H9 (cell line): ENCODE measurements around the gene C1QTNF1. TPM values are rescaled to one million over a fixed set of nuclear protein-coding genes. Genes with fewer than 3 reads are reported as not detected.

Experiments used
- DNase-seq: peaks from one replicate; pipeline ENCODE4 v3.0.0-alpha.2; 2017
- H2AFZ ChIP-seq: one replicate; pipeline ENCODE4 v1.6.1; 2013; ENCODE audit warnings: mild to moderate bottlenecking, low read length, control low read depth, moderate library complexity
- H2AK5ac ChIP-seq: 2 replicates; pipeline ENCODE4 v1.6.1; 2013; ENCODE audit warnings: low read length, control low read depth, mixed read lengths; ENCODE audit not compliant: insufficient read length
- H2BK120ac ChIP-seq: one replicate; pipeline ENCODE4 v1.6.1; 2013; ENCODE audit warnings: low read depth, mild to moderate bottlenecking, low read length, control low read depth, inconsistent platforms; ENCODE audit not compliant: poor library complexity, severe bottlenecking
- H2BK12ac ChIP-seq: 2 replicates; pipeline ENCODE4 v1.6.1; 2013; ENCODE audit warnings: low read length, control low read depth, mixed read lengths, low read depth; ENCODE audit not compliant: insufficient read length
- H2BK15ac ChIP-seq: 2 replicates; pipeline ENCODE4 v1.6.1; 2013; ENCODE audit warnings: low read depth, low read length, control low read depth
- H2BK20ac ChIP-seq: one replicate; pipeline ENCODE4 v1.6.1; 2013; ENCODE audit warnings: low read depth, mild to moderate bottlenecking, low read length, control low read depth, inconsistent platforms; ENCODE audit not compliant: poor library complexity, severe bottlenecking
- H2BK5ac ChIP-seq: 2 replicates; pipeline ENCODE4 v1.6.1; 2013; ENCODE audit warnings: low read length, control low read depth, mixed read lengths; ENCODE audit not compliant: insufficient read length
- H3K14ac ChIP-seq: 2 replicates; pipeline ENCODE4 v1.6.1; 2013; ENCODE audit warnings: low read length, control low read depth; ENCODE audit not compliant: insufficient read depth
- H3K18ac ChIP-seq: 2 replicates; pipeline ENCODE4 v1.6.1; 2013; ENCODE audit warnings: low read depth, mild to moderate bottlenecking, mixed read lengths, low read length, control low read depth; ENCODE audit not compliant: insufficient read length
- H3K23ac ChIP-seq: 2 replicates; pipeline ENCODE4 v1.6.1; 2013; ENCODE audit warnings: low read length, control low read depth, mixed read lengths, low read depth; ENCODE audit not compliant: insufficient read length
- H3K23me2 ChIP-seq: 2 replicates; pipeline ENCODE4 v1.6.1; 2013; ENCODE audit warnings: low read depth, mild to moderate bottlenecking, mixed read lengths, low read length, control low read depth; ENCODE audit not compliant: insufficient read length, poor library complexity, severe bottlenecking
- H3K27ac ChIP-seq: 2 replicates; pipeline ENCODE4 v1.5.1; 2013; ENCODE audit warnings: low read length, control low read depth, mixed read lengths, low read depth; ENCODE audit not compliant: insufficient read length
- H3K27me3 ChIP-seq: 2 replicates; pipeline ENCODE4 v1.6.1; 2013; ENCODE audit warnings: low read length, control low read depth, inconsistent platforms; ENCODE audit not compliant: insufficient read depth
- H3K4ac ChIP-seq: 2 replicates; pipeline ENCODE4 v1.6.1; 2013; ENCODE audit warnings: low read depth, mild to moderate bottlenecking, control low read depth, inconsistent platforms, low read length, moderate library complexity
- H3K4me1 ChIP-seq: 2 replicates; pipeline ENCODE4 v1.6.1; 2013; ENCODE audit warnings: low read length, control low read depth, inconsistent platforms; ENCODE audit not compliant: insufficient read depth
- H3K4me2 ChIP-seq: 2 replicates; pipeline ENCODE4 v1.6.1; 2013; ENCODE audit warnings: low read length, control low read depth, mixed read lengths; ENCODE audit not compliant: insufficient read length, insufficient read depth
- H3K56ac ChIP-seq: 2 replicates; pipeline ENCODE4 v1.6.1; 2013; ENCODE audit warnings: low read depth, mild to moderate bottlenecking, mixed read lengths, low read length, control low read depth; ENCODE audit not compliant: insufficient read length
- H3K79me1 ChIP-seq: 2 replicates; pipeline ENCODE4 v1.6.1; 2013; ENCODE audit warnings: low read depth, mild to moderate bottlenecking, moderate library complexity, low read length, control low read depth, inconsistent platforms; ENCODE audit not compliant: insufficient read depth, poor library complexity, severe bottlenecking
- H3K79me2 ChIP-seq: 2 replicates; pipeline ENCODE4 v1.6.1; 2013; ENCODE audit warnings: low read length, control low read depth, inconsistent platforms; ENCODE audit not compliant: insufficient read depth
- H3K9ac ChIP-seq: 2 replicates; pipeline ENCODE4 v1.6.1; 2013; ENCODE audit warnings: low read length, control low read depth, mixed read lengths; ENCODE audit not compliant: insufficient read length; ENCODE audit errors: extremely low read depth
- H3K9me3 ChIP-seq: one replicate; pipeline ENCODE4 v1.6.1; 2013; ENCODE audit warnings: low read depth, low read length, inconsistent platforms; ENCODE audit not compliant: control insufficient read depth
- H3T11ph ChIP-seq: one replicate; pipeline ENCODE4 v1.6.1; 2013; ENCODE audit warnings: mild to moderate bottlenecking, low read length, control low read depth, inconsistent platforms
- H4K20me1 ChIP-seq: one replicate; pipeline ENCODE4 v1.6.1; 2013; ENCODE audit not compliant: control insufficient read depth, insufficient read length, insufficient read depth
- H4K5ac ChIP-seq: 2 replicates; pipeline ENCODE4 v1.6.1; 2013; ENCODE audit warnings: low read depth, mild to moderate bottlenecking, mixed read lengths, low read length, control low read depth; ENCODE audit not compliant: insufficient read length
- H4K8ac ChIP-seq: replicated peaks from 2 replicates; pipeline ENCODE4 v1.6.1; 2013; ENCODE audit warnings: low read length, control low read depth, mixed read lengths, low read depth; ENCODE audit not compliant: insufficient read length
- H4K91ac ChIP-seq: 2 replicates; pipeline ENCODE4 v1.6.1; 2013; ENCODE audit warnings: low read depth, mild to moderate bottlenecking, moderate library complexity, mixed read lengths, low read length, control low read depth; ENCODE audit not compliant: insufficient read length
- H3K27ac Mint-ChIP-seq, 3 experiments: 2 replicates in 2 of 3; 3 replicates in 1 of 3; pipeline ENCODE4 v1.8.0; 2020 to 2021; ENCODE audit warnings: mixed read lengths in 3 of 3, mild to moderate bottlenecking in 1 of 3, moderate library complexity in 1 of 3
- H3K27me3 Mint-ChIP-seq: 2 replicates; pipeline ENCODE4 v1.8.0; 2021; ENCODE audit warnings: low read depth, mild to moderate bottlenecking, moderate library complexity, mixed read lengths
- H3K36me3 Mint-ChIP-seq, 3 experiments: 2 replicates in 2 of 3; 3 replicates in 1 of 3; pipeline ENCODE4 v1.8.0; 2020 to 2021; ENCODE audit warnings: low read depth in 3 of 3, mixed read lengths in 3 of 3; ENCODE audit not compliant: insufficient read depth in 1 of 3
- H3K4me1 Mint-ChIP-seq, 2 experiments: 2 replicates each; pipeline ENCODE4 v1.8.0; 2020; ENCODE audit warnings: mixed read lengths in 2 of 2
- H3K4me3 Mint-ChIP-seq, 2 experiments: 2 replicates in 1 of 2; 3 replicates in 1 of 2; pipeline ENCODE4 v1.8.0; 2020 to 2021; ENCODE audit warnings: mild to moderate bottlenecking in 2 of 2, mixed read lengths in 2 of 2, moderate library complexity in 1 of 2
- H3K9me3 Mint-ChIP-seq, 2 experiments: 2 replicates in 1 of 2; 3 replicates in 1 of 2; pipeline ENCODE4 v1.8.0; 2020; ENCODE audit warnings: mild to moderate bottlenecking in 2 of 2, mixed read lengths in 2 of 2, moderate library complexity in 1 of 2
- CTCF ChIP-seq: fragments of 200-600 bp; sonication (generic); conservative IDR thresholded peaks from 3 replicates; pipeline ENCODE4 v1.8.0; 2021; ENCODE audit warnings: antibody characterized with exemption, mild to moderate bottlenecking
- WGBS: extraction: QIAGEN DNeasy Blood & Tissue Kit; methylation state at CpG from one replicate; pipeline ENCODE4 v1.1.7; 2013; ENCODE audit warnings: missing lambda C conversion rate, low lambda C conversion rate, mixed read lengths; ENCODE audit not compliant: insufficient read length; ENCODE audit errors: extremely low coverage; 5-methylcytosine and 5-hydroxymethylcytosine counted together
- total RNA-seq: library from RNA; stranded (reverse); gene quantifications from 2 replicates; pipeline ENCODE4 v1.2.1, GENCODE V29; 2021

C1QTNF1 gene
- total RNA-seq, 1 experiment from 2014 or later = 0.96 TPM

GRCh38 chr17:78986649-78987328 lies 37.2 kb upstream of the C1QTNF1 start:
- H4K5ac ChIP-seq = no peak overlapping the region
- H3K4me2 ChIP-seq = peak overlapping the region; percentile 73
- peak overlapping the region; percentile 20 for H3K27ac ChIP-seq
- H3K14ac ChIP-seq = peak overlapping the region; percentile 31
- no CpG with 5 or more reads among the region's 15 CpGs for WGBS
- H3K27me3 ChIP-seq = no peaks in the 10 kb centered on the region
- no peak for TF ChIP-seq CTCF
- H2AFZ ChIP-seq = no peak overlapping the region
- Mint-ChIP-seq H3K9me3 (no peaks in the 10 kb centered on the region), H3K4me3 (peak overlapping the region; percentile 35 to 46), H3K27ac (peak overlapping the region; percentile 80 to 92 (median 91); a peak in 4 of 7 replicates), H3K27me3 (peaks cover 25% of the 10 kb centered on the region), H3K4me1 (peaks cover 11 to 13% of the 10 kb centered on the region in 2 experiments), H3K36me3 (peaks cover 7 to 17% (median 7%) of the 10 kb centered on the region in 3 experiments)
- no peaks in the 10 kb centered on the region for H3K23me2 ChIP-seq
- H4K20me1 ChIP-seq = no peaks in the 10 kb centered on the region
- no peak overlapping the region for H3K23ac ChIP-seq
- H3K56ac ChIP-seq = peak overlapping the region; percentile 91
- no peak overlapping the region for H2BK15ac ChIP-seq
- H2BK120ac ChIP-seq = no peak overlapping the region
- no peak overlapping the region for H2BK5ac ChIP-seq
- no peak overlapping the region for H4K91ac ChIP-seq
- H2BK12ac ChIP-seq = no peak overlapping the region
- H2BK20ac ChIP-seq = peak overlapping the region; percentile 3
- peaks cover 4% of the 10 kb centered on the region; the same call in 1 of the 2 replicates for H3K4me1 ChIP-seq
- H3K9ac ChIP-seq = no peak overlapping the region
- H4K8ac ChIP-seq = no peak overlapping the region
- no peaks in the 10 kb centered on the region for H3K9me3 ChIP-seq
- H3T11ph ChIP-seq = no peak overlapping the region
- H3K79me1 ChIP-seq = no peaks in the 10 kb centered on the region
- H3K18ac ChIP-seq = peak overlapping the region; percentile 51
- H2AK5ac ChIP-seq = no peak overlapping the region
- no peak overlapping the region for H3K4ac ChIP-seq
- no peaks in the 10 kb centered on the region for H3K79me2 ChIP-seq
- peak; percentile 71 for DNase-seq
